Sigmoid colon (tissue), 3 donors: ENCODE data around the gene CRY2.

Source experiments
- POLR2A ChIP-seq, 2 donors: fragments of 450-650 bp; IDR thresholded peaks; one replicate each; pipeline ENCODE4 v1.6.1; 2016; ENCODE audit warnings: antibody characterized with exemption in 2 of 2, mild to moderate bottlenecking in 2 of 2, moderate library complexity in 2 of 2
- TF ChIP-seq, protein P1 (sequence below), 4 experiments: fragments of 450-650 bp in 3 of 4; fragments of 200-600 bp in 1 of 4; IDR thresholded peaks; one replicate each; pipeline ENCODE4 v1.5.1; 2016 to 2019; ENCODE audit warnings: antibody characterized with exemption in 4 of 4, mild to moderate bottlenecking in 3 of 4, moderate library complexity in 2 of 4

DNA sequence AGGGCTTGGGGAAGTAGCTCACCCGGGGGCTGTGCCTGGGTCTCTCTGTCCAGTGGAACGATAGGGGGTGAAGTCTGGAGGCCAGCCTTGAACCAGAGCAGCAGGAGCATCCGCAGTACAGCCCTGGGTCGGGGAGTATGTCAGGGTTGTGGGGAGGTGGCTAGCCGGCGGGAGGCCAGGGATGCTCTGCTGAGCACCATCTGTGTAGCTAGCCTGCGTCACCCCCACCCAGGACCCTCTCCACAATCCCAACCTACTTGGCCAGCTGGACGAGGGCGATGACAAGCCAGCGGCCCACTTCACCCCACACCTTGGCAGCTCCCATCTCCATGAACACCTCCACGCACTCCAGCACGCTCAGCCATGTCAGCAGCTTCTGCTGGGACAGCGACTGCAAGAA lies 68.2 kb downstream of the CRY2 start:
- TF ChIP-seq, protein P1, sequence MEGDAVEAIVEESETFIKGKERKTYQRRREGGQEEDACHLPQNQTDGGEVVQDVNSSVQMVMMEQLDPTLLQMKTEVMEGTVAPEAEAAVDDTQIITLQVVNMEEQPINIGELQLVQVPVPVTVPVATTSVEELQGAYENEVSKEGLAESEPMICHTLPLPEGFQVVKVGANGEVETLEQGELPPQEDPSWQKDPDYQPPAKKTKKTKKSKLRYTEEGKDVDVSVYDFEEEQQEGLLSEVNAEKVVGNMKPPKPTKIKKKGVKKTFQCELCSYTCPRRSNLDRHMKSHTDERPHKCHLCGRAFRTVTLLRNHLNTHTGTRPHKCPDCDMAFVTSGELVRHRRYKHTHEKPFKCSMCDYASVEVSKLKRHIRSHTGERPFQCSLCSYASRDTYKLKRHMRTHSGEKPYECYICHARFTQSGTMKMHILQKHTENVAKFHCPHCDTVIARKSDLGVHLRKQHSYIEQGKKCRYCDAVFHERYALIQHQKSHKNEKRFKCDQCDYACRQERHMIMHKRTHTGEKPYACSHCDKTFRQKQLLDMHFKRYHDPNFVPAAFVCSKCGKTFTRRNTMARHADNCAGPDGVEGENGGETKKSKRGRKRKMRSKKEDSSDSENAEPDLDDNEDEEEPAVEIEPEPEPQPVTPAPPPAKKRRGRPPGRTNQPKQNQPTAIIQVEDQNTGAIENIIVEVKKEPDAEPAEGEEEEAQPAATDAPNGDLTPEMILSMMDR (IDR thresholded peaks at IDR 0.05), result no peak
- TF ChIP-seq POLR2A (IDR thresholded peaks at IDR 0.05), result no peak
